Hepatocyte (in vitro differentiated cells): ENCODE results near the gene HNRNPA2B1. TPM values are rescaled to one million over a fixed set of nuclear protein-coding genes. Genes with fewer than 3 reads are reported as not detected.
A peak's percentile ranks its signal among the peaks of the same experiment; 100 is the strongest.
"Not testable (repeated sequence)": the region's sequence is repeated elsewhere in the genome, so short reads cannot be mapped to it uniquely, and the experiment has no call there.

Source experiments
- DNase-seq: peaks from one replicate; pipeline ENCODE4 v3.0.0-alpha.2; 2016; ENCODE audit warnings: low spot score
- H2AFZ ChIP-seq: fragments of 200-600 bp; sonication (generic); 2 replicates; pipeline ENCODE4 v1.6.0; 2016; ENCODE audit warnings: antibody characterized with exemption, mild to moderate bottlenecking
- H3K27ac ChIP-seq: fragments of 200-600 bp; sonication (generic); 2 replicates; pipeline ENCODE4 v1.5.1; 2016; ENCODE audit warnings: mild to moderate bottlenecking
- H3K27me3 ChIP-seq: fragments of 200-600 bp; sonication (generic); 2 replicates; pipeline ENCODE4 v1.6.1; 2016
- H3K36me3 ChIP-seq: fragments of 200-600 bp; sonication (generic); replicated peaks from 2 replicates; pipeline ENCODE4 v1.5.1; 2016; ENCODE audit warnings: low read depth; ENCODE audit not compliant: insufficient read depth
- H3K4me1 ChIP-seq: fragments of 200-600 bp; sonication (generic); 2 replicates; pipeline ENCODE4 v1.5.1; 2016; ENCODE audit warnings: mild to moderate bottlenecking, moderate library complexity; ENCODE audit not compliant: insufficient read depth
- H3K4me2 ChIP-seq: fragments of 200-600 bp; sonication (generic); 2 replicates; pipeline ENCODE4 v1.6.0; 2016
- H3K4me3 ChIP-seq: fragments of 200-600 bp; sonication (generic); 2 replicates; pipeline ENCODE4 v1.5.1; 2016; ENCODE audit warnings: mild to moderate bottlenecking
- H3K79me2 ChIP-seq: fragments of 200-600 bp; sonication (generic); 2 replicates; pipeline ENCODE4 v1.6.0; 2017; ENCODE audit warnings: mild to moderate bottlenecking
- H3K9me2 ChIP-seq: fragments of 200-600 bp; sonication (generic); replicated peaks from 2 replicates; pipeline ENCODE4 v1.6.0; 2017; ENCODE audit warnings: mild to moderate bottlenecking; ENCODE audit not compliant: insufficient read depth
- H3K9me3 ChIP-seq: fragments of 200-600 bp; sonication (generic); 2 replicates; pipeline ENCODE4 v1.5.1; 2016; ENCODE audit warnings: low read depth, mild to moderate bottlenecking
- H4K20me1 ChIP-seq: fragments of 200-600 bp; sonication (generic); 2 replicates; pipeline ENCODE4 v1.6.0; 2016; ENCODE audit warnings: mild to moderate bottlenecking; ENCODE audit not compliant: insufficient read depth, poor library complexity, severe bottlenecking
- EZH2 ChIP-seq: fragments of 200-600 bp; sonication (generic); IDR thresholded peaks from 2 replicates; pipeline ENCODE4 v1.6.1; 2016; ENCODE audit warnings: antibody characterized with exemption, mild to moderate bottlenecking, borderline replicate concordance
- EZH2phosphoT487 ChIP-seq: fragments of 200-600 bp; sonication (generic); IDR thresholded peaks from one replicate; pipeline ENCODE4 v1.6.1; 2018; ENCODE audit warnings: antibody characterized with exemption, mild to moderate bottlenecking, low read depth, moderate library complexity; ENCODE audit not compliant: unreplicated experiment, severe bottlenecking
- WGBS: methylation state at CpG from one replicate; pipeline ENCODE4 v1.1.6; 2016; ENCODE audit warnings: low lambda C conversion rate; ENCODE audit errors: missing lambda C conversion rate; 5-methylcytosine and 5-hydroxymethylcytosine counted together
- polyA plus RNA-seq: library from polyadenylated mRNA; unstranded; fragments of >200 nt; fragmentation: Nextera tagmentation; extraction: Ambion mirVana; gene quantifications from 2 replicates; pipeline ENCODE4 v1.2.1, GENCODE V29; 2016
- total RNA-seq: library from RNA; depleted of rRNA; stranded (reverse); fragments of >200 nt; gene quantifications from 2 replicates; pipeline ENCODE4 v1.2.3, GENCODE V29; 2014
- TF ChIP-seq, protein P1 (sequence below): fragments of 200-600 bp; sonication (generic); IDR thresholded peaks from 2 replicates; pipeline ENCODE4 v1.5.1; 2016; ENCODE audit warnings: antibody characterized with exemption, mild to moderate bottlenecking; ENCODE audit not compliant: poor library complexity

The HNRNPA2B1 gene
- total and polyA plus RNA-seq, 2 experiments from 2014 or later, result 193 to 553 TPM

GRCh38 chr7:26153241-26153822, 47.2 kb downstream of the HNRNPA2B1 start:
- H3K4me3 ChIP-seq, result peak overlapping the region; percentile 55
- 18% methylated on average over 18 of the region's 18 CpGs for WGBS
- TF ChIP-seq EZH2phosphoT487 (no peak), EZH2 (peak; percentile 50)
- TF ChIP-seq, protein P1, sequence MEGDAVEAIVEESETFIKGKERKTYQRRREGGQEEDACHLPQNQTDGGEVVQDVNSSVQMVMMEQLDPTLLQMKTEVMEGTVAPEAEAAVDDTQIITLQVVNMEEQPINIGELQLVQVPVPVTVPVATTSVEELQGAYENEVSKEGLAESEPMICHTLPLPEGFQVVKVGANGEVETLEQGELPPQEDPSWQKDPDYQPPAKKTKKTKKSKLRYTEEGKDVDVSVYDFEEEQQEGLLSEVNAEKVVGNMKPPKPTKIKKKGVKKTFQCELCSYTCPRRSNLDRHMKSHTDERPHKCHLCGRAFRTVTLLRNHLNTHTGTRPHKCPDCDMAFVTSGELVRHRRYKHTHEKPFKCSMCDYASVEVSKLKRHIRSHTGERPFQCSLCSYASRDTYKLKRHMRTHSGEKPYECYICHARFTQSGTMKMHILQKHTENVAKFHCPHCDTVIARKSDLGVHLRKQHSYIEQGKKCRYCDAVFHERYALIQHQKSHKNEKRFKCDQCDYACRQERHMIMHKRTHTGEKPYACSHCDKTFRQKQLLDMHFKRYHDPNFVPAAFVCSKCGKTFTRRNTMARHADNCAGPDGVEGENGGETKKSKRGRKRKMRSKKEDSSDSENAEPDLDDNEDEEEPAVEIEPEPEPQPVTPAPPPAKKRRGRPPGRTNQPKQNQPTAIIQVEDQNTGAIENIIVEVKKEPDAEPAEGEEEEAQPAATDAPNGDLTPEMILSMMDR, result no peak
- H3K4me1 ChIP-seq, result peaks cover 20% of the 10 kb centered on the region
- H3K36me3 ChIP-seq, result no peaks in the 10 kb centered on the region
- H3K4me2 ChIP-seq, result peak overlapping the region; percentile 97
- H4K20me1 ChIP-seq, result no peaks in the 10 kb centered on the region
- H3K27ac ChIP-seq, result no peak overlapping the region
- H3K9me3 ChIP-seq, result no peaks in the 10 kb centered on the region
- peaks cover 20% of the 10 kb centered on the region for H3K27me3 ChIP-seq
- peaks cover 37% of the 10 kb centered on the region for H3K79me2 ChIP-seq
- peak overlapping the region; percentile 87 for H2AFZ ChIP-seq
- no peak for DNase-seq
- H3K9me2 ChIP-seq, result no peaks in the 10 kb centered on the region

- H3K36me3 ChIP-seq, H3K9me3 ChIP-seq, DNase-seq, H4K20me1 ChIP-seq, H3K9me2 ChIP-seq, H3K27ac ChIP-seq: not testable (repeated sequence)
- 3% methylated on average over 34 of the region's 54 CpGs for WGBS
- H3K4me1 ChIP-seq, result peaks cover 20% of the 10 kb centered on the region
- H3K4me3 ChIP-seq, result peak overlapping the region; percentile 55
- H3K27me3 ChIP-seq, result peaks cover 20% of the 10 kb centered on the region
- H3K79me2 ChIP-seq, result peaks cover 33% of the 10 kb centered on the region
- peak overlapping the region; percentile 97 for H3K4me2 ChIP-seq
- TF ChIP-seq EZH2, result peak; percentile 92
- peak; percentile 27 for TF ChIP-seq EZH2phosphoT487
- H2AFZ ChIP-seq, result peak overlapping the region; percentile 87
These were observed 47.7 kb downstream of the HNRNPA2B1 start for GRCh38 chr7:26152782-26153240.

DNA sequence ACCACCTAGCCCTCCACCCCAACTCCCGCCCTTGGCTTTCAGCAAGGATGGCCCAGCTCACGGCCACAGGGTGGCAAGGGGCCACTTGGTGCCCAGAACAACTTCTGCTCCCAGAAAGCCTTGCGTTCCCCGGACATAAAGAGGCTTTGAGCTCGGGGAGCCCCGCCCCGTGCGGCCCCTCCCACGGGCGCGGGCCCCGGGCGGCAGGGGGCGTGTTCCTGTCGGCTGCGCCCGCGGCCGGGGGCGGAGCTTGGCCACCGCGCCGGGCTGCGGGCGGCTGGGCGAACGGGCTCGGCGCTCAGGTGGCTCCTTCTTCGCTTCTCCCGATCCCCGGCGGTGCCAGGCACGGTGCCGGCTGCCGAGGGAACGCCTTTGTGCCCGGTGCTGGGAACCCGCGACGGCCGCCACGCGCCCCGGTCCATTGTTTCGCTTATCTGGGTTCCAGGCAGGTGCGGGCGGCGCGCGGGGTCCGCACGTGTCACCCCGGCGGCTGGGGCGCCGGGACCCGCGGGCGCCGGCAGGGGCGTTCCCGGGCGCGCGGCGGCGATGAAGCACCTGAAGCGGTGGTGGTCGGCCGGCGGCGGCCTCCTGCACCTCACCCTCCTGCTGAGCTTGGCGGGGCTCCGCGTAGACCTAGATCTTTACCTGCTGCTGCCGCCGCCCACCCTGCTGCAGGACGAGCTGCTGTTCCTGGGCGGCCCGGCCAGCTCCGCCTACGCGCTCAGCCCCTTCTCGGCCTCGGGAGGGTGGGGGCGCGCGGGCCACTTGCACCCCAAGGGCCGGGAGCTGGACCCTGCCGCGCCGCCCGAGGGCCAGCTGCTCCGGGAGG, 48.4 kb downstream of the HNRNPA2B1 start, which contains the start of gene NFE2L3:
NFE2L3 (plus strand) TSS at position 246 of the 829 bp plus-strand sequence; CDS start at position 547, 301 bp downstream.
- H3K4me3 ChIP-seq, result peak within 1 kb of the TSS; percentile 55
- no peak within 1 kb of the TSS for H3K27ac ChIP-seq
- TF ChIP-seq, protein P1, result no peak
- TF ChIP-seq EZH2phosphoT487 (no peak), EZH2 (no peak)
- DNase-seq, result peak; percentile 89
- H3K4me1 ChIP-seq, result peaks cover 16% of the 10 kb centered on the region
- under 1% methylated on average over 71 of the region's 95 CpGs for WGBS
- no peaks in the 10 kb centered on the region for H3K9me3 ChIP-seq
- H3K4me2 ChIP-seq, result peak within 1 kb of the TSS; percentile 97
- no peaks in the 10 kb centered on the region for H3K36me3 ChIP-seq
- peak within 1 kb of the TSS; percentile 87 for H2AFZ ChIP-seq
- no peaks in the 10 kb centered on the region for H3K9me2 ChIP-seq
- no peaks in the 10 kb centered on the region for H4K20me1 ChIP-seq
- peaks cover 20% of the 10 kb centered on the region for H3K27me3 ChIP-seq
- H3K79me2 ChIP-seq, result peaks cover 29% of the 10 kb centered on the region

DNA sequence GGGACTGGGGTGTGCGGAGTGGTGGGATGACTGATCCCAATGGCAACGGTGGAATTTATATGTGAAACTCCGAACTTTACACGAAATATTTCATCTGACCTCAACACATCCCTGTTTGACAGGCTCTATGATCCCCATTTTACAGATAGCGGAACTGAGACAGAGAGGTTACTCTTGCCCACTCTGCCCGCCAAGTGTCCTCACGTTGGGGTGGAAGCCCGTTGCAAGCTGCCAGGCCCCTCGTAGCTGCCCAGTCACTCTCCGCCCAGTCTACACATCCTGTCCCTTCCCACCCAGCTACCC, 48.9 kb downstream of the HNRNPA2B1 start:
- TF ChIP-seq EZH2phosphoT487 (no peak), EZH2 (no peak)
- TF ChIP-seq, protein P1, result no peak
- no peaks in the 10 kb centered on the region for H3K9me2 ChIP-seq
- no peak for DNase-seq
- peaks cover 20% of the 10 kb centered on the region for H3K27me3 ChIP-seq
- no peaks in the 10 kb centered on the region for H3K9me3 ChIP-seq
- H3K4me2 ChIP-seq, result peak overlapping the region; percentile 97
- no peak overlapping the region for H3K4me3 ChIP-seq
- H3K79me2 ChIP-seq, result peaks cover 24% of the 10 kb centered on the region
- no peak overlapping the region for H3K27ac ChIP-seq
- peak overlapping the region; percentile 87 for H2AFZ ChIP-seq
- peaks cover 14% of the 10 kb centered on the region for H3K4me1 ChIP-seq
- H3K36me3 ChIP-seq, result no peaks in the 10 kb centered on the region
- H4K20me1 ChIP-seq, result no peaks in the 10 kb centered on the region
- WGBS, result 76% methylated on average over 8 of the region's 10 CpGs
